ACC112 (cell line): ENCODE results near the gene MMRN2.

Source experiments
- H2AFZ ChIP-seq: fragments of 200-600 bp; sonication (generic); one replicate; pipeline ENCODE4 v1.6.0; 2017; ENCODE audit warnings: antibody characterized with exemption, low read length; ENCODE audit not compliant: unreplicated experiment
- H3K27ac ChIP-seq: fragments of 200-600 bp; sonication (generic); 2 replicates; pipeline ENCODE4 v1.5.1; 2014; ENCODE audit warnings: low read depth, mild to moderate bottlenecking, antibody characterized with exemption, low read length, moderate library complexity
- H3K27me3 ChIP-seq: fragments of 200-600 bp; sonication (generic); 2 replicates; pipeline ENCODE4 v1.6.1; 2014; ENCODE audit warnings: mild to moderate bottlenecking, antibody characterized with exemption, low read length, moderate library complexity, mixed read lengths; ENCODE audit not compliant: insufficient read depth
- H3K36me3 ChIP-seq: fragments of 200-600 bp; sonication (generic); 2 replicates; pipeline ENCODE4 v1.6.1; 2016; ENCODE audit warnings: mild to moderate bottlenecking, antibody characterized with exemption, low read length, moderate library complexity, mixed read lengths; ENCODE audit not compliant: insufficient read depth
- H3K4me1 ChIP-seq: fragments of 200-600 bp; sonication (generic); one replicate; pipeline ENCODE4 v1.6.1; 2016; ENCODE audit warnings: low read length, mixed read lengths; ENCODE audit not compliant: insufficient read depth, unreplicated experiment, control insufficient read depth
- H3K4me3 ChIP-seq: fragments of 200-600 bp; sonication (generic); 2 replicates; pipeline ENCODE4 v1.5.1; 2014; ENCODE audit warnings: mild to moderate bottlenecking, low read depth, low read length
- H3K79me2 ChIP-seq: fragments of 200-600 bp; sonication (generic); one replicate; pipeline ENCODE4 v1.6.0; 2016; ENCODE audit warnings: low read length; ENCODE audit not compliant: control insufficient read depth, unreplicated experiment, insufficient read depth

The MMRN2 gene

DNA sequence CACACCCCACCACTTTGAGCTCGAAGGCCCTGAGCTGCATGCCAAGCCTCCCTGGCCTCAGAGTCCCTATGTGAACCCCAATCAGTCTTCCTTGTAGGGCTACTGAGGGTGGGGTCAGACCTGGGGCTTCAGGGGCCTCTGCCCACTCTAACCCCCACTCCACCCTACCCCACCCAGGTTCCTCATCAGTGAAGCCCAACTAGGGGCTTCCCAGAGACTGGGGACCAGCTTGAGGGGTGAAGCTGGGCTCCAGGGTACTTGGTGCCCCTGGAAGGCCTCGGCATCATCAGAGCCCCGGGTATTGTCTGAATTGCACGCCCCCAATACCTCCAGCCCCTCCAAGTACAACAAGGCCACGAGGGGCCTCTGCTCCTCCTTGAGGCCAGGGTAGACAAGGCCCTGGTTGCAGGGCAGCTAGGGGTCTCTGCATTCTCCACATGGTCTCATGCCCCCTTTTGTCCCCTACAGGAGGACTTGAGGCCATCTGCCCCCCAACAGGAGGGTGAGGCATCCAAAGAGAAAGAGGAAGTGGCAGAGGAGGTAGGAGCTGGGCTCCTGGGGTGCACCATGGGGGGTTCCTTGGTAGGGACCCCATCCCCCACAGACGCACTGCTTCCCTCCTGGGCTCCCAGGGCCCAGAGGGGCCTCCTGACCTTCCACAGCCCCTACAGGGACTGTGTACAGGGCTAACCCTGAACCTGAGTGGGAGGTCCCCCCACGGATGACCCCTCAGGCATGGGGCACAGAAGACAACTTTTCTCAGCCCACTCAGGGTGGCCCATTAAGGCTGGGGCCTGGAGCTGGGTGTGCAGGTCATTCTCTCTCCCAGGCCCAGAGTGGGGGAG is 4.9 kb upstream of the MMRN2 start:
- Histone ChIP-seq H3K27ac (no peak overlapping the region), H3K36me3 (no peaks in the 10 kb centered on the region), H3K27me3 (no peaks in the 10 kb centered on the region), H2AFZ (no peak overlapping the region), H3K4me3 (no peak overlapping the region), H3K4me1 (peaks cover 41% of the 10 kb centered on the region), H3K79me2 (no peaks in the 10 kb centered on the region)

DNA sequence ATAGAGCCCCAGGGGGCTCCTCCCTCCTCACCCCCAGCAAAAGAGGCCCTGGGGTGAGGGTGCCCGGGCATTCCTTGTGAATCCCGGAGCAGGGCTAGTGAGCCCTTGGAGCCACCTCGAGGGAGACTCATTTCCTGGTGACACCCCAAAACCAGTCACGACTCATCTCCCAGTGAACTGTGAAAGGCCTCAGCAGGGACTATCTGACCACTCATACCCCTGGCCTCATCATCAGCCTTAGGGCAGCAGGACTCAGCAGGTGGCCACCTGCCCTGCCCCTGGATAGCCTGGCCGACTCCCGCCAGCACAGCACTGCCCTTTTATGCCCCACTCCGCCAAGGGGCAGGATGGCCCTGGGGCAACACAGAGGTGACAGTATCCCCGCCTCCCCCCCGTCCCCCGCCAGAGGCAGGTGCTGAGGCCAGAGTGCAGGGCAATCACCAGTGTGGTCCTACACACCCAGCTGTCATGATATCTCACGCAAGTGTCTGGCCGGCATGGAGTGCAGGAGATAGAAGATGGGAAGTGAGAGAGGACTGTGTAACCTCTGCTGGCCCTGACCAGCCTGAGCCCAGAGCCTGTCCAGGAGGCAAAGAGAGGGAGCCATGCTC is 4.2 kb upstream of the MMRN2 start:
- Histone ChIP-seq H3K4me1 (peaks cover 37% of the 10 kb centered on the region), H2AFZ (no peak overlapping the region), H3K27ac (no peak overlapping the region), H3K27me3 (no peaks in the 10 kb centered on the region), H3K79me2 (no peaks in the 10 kb centered on the region), H3K4me3 (no peak overlapping the region), H3K36me3 (no peaks in the 10 kb centered on the region)

DNA sequence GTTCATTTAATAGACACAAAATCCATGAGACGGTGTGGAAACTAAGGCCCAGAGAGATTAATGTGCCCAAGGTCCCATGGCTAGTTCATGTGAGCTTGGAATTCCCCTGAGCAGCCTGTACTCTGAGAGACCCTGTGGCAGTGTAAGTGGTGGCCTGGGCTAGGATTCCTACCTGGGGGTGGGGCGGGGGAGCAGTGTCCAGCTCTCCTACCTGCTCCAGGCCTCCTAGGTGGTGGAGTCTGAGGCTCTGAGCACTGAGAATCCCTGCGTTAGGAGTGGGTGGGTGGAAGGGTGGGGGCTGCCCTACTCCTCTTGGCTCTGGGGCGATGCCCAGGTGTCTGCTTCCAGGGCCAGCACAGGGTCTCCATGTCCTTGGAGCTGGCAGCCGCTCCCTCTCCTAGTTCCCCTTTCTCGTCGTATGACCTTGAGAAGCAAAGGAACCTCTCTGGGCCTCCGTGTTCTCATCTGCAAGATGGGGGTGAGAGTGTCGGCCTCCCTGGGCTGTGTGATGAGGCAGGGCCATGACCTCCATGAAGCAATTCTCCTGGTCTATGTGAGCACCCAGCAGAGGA is 3.5 kb upstream of the MMRN2 start:
- Histone ChIP-seq H3K27me3 (no peaks in the 10 kb centered on the region), H3K36me3 (no peaks in the 10 kb centered on the region), H3K27ac (no peak overlapping the region), H3K4me3 (no peak overlapping the region), H3K79me2 (no peaks in the 10 kb centered on the region), H2AFZ (no peak overlapping the region), H3K4me1 (peaks cover 31% of the 10 kb centered on the region)

DNA sequence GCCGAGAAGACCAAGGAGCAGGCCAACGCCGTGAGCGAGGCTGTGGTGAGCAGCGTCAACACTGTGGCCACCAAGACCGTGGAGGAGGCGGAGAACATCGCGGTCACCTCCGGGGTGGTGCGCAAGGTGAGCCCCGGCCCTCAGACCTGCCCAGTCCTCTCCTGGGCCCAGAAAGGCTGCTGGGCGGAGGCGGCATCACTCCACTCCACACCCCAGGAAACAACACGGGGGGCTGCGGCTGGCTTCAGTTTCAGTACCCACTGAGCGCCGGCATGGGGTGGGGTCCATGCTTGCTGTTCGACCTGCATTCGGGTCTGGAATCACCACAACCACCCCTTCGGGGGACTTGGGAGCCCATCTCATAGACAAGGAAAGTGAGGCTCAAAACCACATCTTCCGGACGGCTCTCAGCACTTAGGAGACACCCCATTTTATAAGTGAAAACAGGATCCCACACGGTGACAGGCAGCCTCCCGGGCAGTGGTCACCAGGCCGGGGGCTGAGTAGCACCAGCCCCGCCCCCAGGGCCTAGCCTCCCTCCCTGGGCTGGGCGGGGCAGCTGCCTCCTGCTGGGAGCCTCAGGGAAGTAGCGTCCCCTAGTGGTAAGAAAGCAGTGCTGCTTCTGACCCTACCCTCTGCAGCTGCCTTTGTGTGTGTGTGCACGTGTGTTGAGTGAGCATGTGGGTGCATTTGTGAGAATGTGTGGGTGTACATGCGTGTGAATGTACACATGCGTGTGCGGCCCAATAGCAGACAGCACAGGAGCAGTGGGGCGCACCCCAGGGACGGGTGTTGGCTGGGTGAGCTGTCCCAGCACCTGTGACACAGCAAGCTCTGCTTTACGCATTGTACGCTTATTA is 2.8 kb upstream of the MMRN2 start:
- H3K27ac ChIP-seq, result no peak overlapping the region
- peaks cover 29% of the 10 kb centered on the region for H3K4me1 ChIP-seq
- no peaks in the 10 kb centered on the region for H3K27me3 ChIP-seq
- no peaks in the 10 kb centered on the region for H3K79me2 ChIP-seq
- 0 out of 2 replicates have a peak overlapping the region, but pooled peaks have one; percentile 23 for H3K4me3 ChIP-seq
- H2AFZ ChIP-seq, result no peak overlapping the region
- H3K36me3 ChIP-seq, result no peaks in the 10 kb centered on the region

DNA sequence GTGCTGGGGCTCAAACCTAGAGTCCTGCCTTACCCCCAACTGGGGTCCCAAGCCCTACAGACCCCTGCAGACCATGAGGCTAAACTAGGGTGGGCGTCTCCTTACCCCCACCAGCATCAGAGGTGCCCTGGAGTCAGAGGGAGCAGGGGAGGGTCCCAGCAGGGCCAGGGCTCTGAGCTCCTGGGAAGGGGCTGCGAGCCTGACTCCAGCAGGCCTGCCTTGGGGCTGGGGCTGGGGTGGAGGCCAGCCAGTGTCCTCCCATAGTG is 2.3 kb upstream of the MMRN2 start:
- peak overlapping the region; percentile 48; the same call in 1 of the 2 replicates for H3K27ac ChIP-seq
- no peak overlapping the region for H2AFZ ChIP-seq

DNA sequence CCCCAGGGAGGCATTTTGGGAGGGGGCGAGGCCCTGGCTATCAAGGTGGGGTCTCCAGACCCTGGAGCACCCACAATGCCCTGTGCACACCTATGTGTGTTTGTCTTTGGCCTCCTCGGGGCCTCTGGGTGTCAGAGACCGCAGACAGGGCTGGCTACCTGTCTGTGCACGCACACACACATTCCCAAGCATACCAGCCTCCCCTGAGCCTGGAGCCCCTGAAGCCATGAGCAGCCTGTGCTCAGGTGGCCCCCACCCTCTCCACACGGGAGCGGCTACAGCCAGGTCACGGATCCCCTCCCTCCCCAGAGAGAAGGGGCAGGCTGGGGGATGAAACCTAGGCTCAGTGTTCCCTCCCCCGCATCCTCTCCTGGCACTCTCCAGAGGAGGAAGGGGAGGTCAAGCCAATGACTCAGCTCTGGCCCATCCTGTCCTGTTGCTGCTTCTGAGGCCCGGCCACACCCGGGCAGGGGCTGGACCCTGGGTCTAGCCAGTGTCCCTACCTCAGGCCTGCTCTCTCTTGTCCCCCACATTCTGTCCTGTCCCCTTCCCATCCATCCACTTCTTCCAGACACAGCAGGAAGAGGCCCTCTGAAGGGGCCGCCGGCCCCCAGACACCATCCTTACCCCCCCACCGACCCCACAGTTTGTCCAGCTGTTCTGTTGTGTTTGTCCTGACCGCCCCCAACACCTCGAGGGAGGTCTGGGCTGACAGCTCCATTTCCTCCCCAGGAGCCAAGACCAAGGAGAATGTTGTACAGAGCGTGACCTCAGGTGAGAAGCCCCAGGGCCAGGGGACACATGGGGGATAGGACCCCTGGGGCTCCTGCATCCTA is 1.7 kb upstream of the MMRN2 start:
- H3K36me3 ChIP-seq, result no peaks in the 10 kb centered on the region
- H3K27me3 ChIP-seq, result no peaks in the 10 kb centered on the region
- peaks cover 30% of the 10 kb centered on the region for H3K4me1 ChIP-seq
- H3K27ac ChIP-seq, result peak overlapping the region; percentile 48
- no peak overlapping the region for H2AFZ ChIP-seq
- H3K79me2 ChIP-seq, result no peaks in the 10 kb centered on the region
- peak overlapping the region; percentile 23; the same call in 1 of the 2 replicates for H3K4me3 ChIP-seq

More for the DNA sequence above, 2.3 kb upstream of the MMRN2 start:
- Histone ChIP-seq H3K36me3 (no peaks in the 10 kb centered on the region), H3K79me2 (no peaks in the 10 kb centered on the region), H3K4me1 (peaks cover 29% of the 10 kb centered on the region), H3K4me3 (peak overlapping the region; percentile 23; the same call in 1 of the 2 replicates), H3K27me3 (no peaks in the 10 kb centered on the region)

DNA sequence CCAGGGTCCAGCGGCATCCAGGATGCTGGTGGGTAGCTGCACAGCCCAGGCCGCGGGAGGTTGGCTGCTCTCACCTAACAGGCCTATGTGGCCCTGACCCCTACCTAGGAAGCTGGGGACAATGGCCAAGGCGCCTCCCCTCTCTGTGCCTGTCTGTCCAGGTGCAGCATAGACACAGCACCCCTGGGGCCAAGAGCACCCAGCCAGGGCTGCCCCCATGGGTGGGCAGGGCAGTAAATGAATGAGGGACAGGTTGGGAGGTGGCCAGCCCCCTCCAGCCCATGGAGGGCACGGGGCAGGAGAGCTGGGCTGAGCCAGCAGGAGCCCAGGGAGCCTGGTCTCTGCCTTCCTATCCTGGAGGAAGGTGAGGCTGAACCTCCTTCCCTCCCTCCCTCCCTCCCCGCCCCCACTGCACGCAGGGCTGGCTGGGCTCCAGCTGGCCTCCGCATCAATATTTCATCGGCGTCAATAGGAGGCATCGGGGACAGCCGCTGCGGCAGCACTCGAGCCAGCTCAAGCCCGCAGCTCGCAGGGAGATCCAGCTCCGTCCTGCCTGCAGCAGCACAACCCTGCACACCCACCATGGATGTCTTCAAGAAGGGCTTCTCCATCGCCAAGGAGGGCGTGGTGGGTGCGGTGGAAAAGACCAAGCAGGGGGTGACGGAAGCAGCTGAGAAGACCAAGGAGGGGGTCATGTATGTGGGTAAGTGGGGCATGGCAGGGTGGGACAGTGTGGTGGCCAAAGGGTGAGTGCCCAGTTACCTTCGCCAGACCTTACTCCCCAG is 893 bp upstream of the MMRN2 start, which contains the start of gene SNCG:
SNCG (plus strand) TSS at position 484 of the 785 bp plus-strand sequence; CDS start at position 583, 99 bp downstream.
- H3K27me3 ChIP-seq, result no peaks in the 10 kb centered on the region
- peak within 1 kb of the TSS; percentile 48 for H3K27ac ChIP-seq
- H3K4me1 ChIP-seq, result peaks cover 33% of the 10 kb centered on the region
- H2AFZ ChIP-seq, result no peak within 1 kb of the TSS
- H3K4me3 ChIP-seq, result peak within 1 kb of the TSS; percentile 23; the same call in 1 of the 2 replicates
- no peaks in the 10 kb centered on the region for H3K36me3 ChIP-seq
- H3K79me2 ChIP-seq, result no peaks in the 10 kb centered on the region

DNA sequence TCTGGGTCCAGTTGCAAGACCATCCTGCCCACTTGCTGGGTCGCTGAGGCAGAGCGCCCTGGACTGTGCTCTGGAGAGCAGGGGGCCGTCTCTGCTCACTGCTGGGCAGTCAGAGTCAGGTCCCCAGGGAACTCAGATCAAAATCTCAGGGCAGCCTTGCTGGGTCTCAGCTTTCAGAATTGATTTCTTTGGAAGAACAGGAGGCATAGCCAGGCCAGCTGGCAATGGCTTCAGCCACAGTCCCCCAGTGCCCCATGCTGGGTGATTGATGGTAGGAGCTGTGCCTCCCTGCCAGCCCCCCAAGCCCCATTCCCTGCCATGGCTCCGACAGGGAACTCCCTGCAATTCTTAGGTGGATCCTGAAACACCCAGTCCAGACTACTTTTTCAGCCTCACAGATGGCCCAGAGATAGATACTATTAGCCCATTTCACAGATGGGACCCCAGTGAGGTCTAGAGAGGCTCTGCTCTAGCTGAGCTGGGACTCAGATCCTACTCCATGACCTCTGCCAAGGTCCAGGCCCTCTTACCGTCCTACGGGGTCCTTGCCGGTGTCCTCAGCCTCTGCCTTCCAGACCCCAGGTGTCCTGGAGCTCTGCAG is 467 bp downstream of the MMRN2 start:
- no peak overlapping the region for H2AFZ ChIP-seq
- H3K4me1 ChIP-seq, result peaks cover 33% of the 10 kb centered on the region

DNA sequence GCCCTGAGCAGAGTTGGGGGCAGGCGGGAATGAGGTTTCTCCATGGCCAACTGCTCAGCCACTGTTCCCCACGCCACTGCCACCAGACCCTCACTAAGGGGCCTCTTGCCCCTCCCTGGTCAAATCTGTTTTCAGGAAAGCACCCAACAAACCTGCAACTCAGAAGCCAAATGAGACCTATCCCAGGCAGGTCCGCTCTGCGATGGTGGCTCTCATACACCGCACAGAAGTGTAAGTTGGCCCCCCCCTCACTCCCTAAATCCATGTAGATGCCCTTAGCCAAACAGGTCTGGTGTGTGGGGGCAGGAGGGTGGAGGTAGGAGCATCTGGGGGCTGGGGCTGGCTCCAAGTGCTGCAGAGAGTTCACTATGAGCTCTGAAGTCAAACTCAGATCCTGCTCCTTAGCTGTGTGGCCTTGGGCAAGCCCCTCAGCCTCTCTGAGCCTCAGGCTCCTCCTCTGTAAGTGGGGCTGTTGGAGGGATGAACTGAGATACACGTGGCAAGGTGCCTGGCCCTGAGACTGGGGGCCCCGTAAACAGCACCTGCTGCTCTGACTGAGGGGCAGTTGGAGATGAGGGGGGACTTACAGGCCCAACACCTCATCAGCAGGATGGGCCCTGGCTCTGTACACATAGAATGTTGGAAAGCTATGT is 1.1 kb downstream of the MMRN2 start:
- Histone ChIP-seq H3K79me2 (no peaks in the 10 kb centered on the region), H3K27ac (no peak overlapping the region), H3K36me3 (no peaks in the 10 kb centered on the region), H3K27me3 (no peaks in the 10 kb centered on the region), H2AFZ (no peak overlapping the region), H3K4me3 (no peak overlapping the region), H3K4me1 (peaks cover 30% of the 10 kb centered on the region)

More for the DNA sequence above, 467 bp downstream of the MMRN2 start:
- Histone ChIP-seq H3K79me2 (no peaks in the 10 kb centered on the region), H3K27ac (no peak overlapping the region), H3K4me3 (no peak overlapping the region), H3K36me3 (no peaks in the 10 kb centered on the region), H3K27me3 (no peaks in the 10 kb centered on the region)
